ENCODE measurements around the gene SNORC. TPM values are rescaled to one million over a fixed set of nuclear protein-coding genes. Genes with fewer than 3 reads are reported as not detected.

The SNORC gene
- total RNA-seq, 2 donors from 2014 or later, result 1.3 to 3.6 TPM

GRCh38 chr2:232860593-232861241, 9.3 kb upstream of the SNORC start:
- DNase-seq (ENCODE audit: low spot score in 2 of 2) (no peak), ATAC-seq (no peak)
- Mint-ChIP-seq H3K9me3 (no peaks in the 10 kb centered on the region), H3K27ac (no peak overlapping the region), H3K36me3 (peaks cover 5 to 9% of the 10 kb centered on the region in 2 donors)

DNA sequence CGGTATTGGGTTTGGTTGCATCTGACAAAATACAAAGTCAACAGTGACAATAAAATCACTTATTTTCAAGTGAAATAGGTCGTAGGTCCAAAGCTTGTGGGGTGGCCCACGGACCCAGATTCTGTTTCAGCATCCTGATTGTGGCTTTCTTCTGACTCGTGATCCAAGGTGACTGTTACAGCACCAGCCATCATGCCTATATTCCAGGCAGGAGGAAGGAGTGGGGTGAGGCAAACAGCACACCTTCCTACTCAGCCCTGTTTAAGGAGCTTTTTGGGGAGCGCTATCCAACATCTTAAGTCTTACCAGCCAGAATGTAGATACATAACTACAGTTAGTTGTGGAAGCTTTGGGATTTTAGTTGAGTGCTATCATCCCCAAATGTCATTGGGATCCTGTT, 8.7 kb upstream of the SNORC start:
- ATAC-seq (no peak), DNase-seq (ENCODE audit: low spot score in 2 of 2) (no peak)
- Mint-ChIP-seq H3K36me3 (peaks cover 5 to 9% of the 10 kb centered on the region in 2 donors), H3K9me3 (no peaks in the 10 kb centered on the region), H3K27ac (no peak overlapping the region)

DNA sequence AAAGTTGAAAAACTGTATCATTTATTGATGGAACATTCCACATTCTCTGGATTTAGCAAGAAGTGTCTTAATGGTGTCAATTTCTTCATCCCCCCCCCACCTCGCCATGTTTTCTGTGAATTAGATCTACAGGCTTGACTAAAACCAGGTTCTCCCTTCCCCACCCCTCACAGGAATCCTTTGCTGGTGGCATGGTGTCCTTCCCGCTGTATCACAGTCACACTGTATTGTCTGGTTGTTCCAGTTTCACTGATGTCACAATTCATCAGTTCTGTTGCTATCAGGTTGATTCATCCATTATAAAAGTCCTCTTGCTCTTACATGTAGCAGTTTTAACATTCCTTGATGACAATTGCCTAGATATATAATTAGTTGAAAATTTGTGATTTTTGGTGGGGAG, 6.1 kb upstream of the SNORC start:
- no peak for DNase-seq (ENCODE audit: low spot score in 2 of 2)
- no peak for ATAC-seq
- H3K9me3 Mint-ChIP-seq, result no peaks in the 10 kb centered on the region

GRCh38 chr2:232865165-232865564, 4.9 kb upstream of the SNORC start:
- no peak overlapping the region for H3K27ac Mint-ChIP-seq
- no peak for DNase-seq (ENCODE audit: low spot score in 2 of 2)
- no peak for ATAC-seq
- H3K9me3 Mint-ChIP-seq, result no peaks in the 10 kb centered on the region
- H3K36me3 Mint-ChIP-seq, result no peaks in the 10 kb centered on the region

More for the DNA sequence above, 6.1 kb upstream of the SNORC start:
- H3K36me3 Mint-ChIP-seq, result no peaks in the 10 kb centered on the region
- H3K27ac Mint-ChIP-seq, result no peak overlapping the region

DNA sequence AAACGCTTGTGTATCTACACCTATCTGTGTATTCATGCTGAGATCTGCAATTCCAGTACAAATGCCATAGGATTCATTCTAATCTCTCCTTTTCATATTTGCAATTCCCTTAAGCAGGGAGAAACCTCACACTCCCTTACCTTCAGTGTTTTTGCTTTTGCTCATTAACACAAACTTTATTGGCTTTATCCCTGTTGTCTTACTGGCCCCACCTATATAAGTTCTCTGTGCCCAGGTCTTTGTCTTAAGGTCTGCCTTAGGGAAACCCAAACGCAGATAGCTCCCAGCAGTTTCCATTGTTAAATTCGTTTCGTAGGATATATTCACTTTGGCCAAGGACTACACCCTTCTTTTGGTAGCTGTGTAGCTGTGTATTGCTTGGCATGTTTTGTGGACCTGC, 4.0 kb upstream of the SNORC start:
- Mint-ChIP-seq H3K27ac (no peak overlapping the region), H3K9me3 (no peaks in the 10 kb centered on the region), H3K36me3 (no peaks in the 10 kb centered on the region)
- DNase-seq (ENCODE audit: low spot score in 2 of 2), result no peak
- ATAC-seq, result no peak

DNA sequence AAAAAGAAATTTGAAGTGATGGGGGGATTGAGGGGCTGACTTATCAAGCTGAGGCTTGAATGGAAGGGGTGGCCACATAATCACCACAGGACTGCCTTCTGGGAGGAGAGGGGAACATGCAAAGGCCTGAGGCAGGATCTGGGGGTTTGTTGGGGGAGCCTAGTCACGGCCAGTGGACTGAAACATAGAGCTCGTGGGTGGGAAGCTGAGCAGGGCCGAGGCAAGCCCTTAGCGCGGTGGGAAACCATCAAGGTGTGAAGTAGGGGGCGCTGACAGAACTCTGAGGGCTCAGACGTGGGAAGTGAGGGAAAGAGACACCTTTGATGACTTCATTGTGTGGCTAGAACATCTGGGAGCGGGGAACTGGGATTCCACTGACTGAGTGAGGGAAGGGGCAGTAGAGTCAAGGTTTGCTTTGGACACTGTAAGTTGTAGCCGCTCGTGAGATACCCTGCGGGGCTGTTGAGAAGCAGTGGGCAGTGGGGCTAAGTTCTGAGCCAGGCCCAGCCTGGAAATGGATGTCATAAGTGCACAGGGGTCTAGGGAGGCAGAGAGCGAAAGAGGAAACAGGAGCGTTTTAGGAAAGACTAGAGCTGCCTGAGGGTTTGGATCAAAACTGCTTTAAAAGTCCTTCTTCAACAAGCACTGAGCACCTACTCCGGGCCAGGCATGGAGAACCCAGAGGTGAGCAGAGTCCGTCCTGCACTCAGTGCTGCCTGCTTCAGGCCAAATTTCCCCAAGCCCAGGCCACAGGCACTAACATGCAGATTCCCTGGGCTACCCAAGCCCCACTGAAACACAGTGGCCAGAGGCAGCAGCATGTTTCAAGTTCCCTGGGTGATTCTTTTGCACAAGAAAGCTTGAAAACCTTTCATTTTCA, 686 bp upstream of the SNORC start:
- no peaks in the 10 kb centered on the region for H3K36me3 Mint-ChIP-seq
- no peaks in the 10 kb centered on the region for H3K9me3 Mint-ChIP-seq
- no peak for DNase-seq (ENCODE audit: low spot score in 2 of 2)
- no peak for ATAC-seq
- no peak overlapping the region for H3K27ac Mint-ChIP-seq

- no peak for ATAC-seq
These were observed 805 bp downstream of the SNORC start for GRCh38 chr2:232870766-232871371.

GRCh38 chr2:232871418-232871834, 1.4 kb downstream of the SNORC start:
- Mint-ChIP-seq H3K27ac (no peak overlapping the region), H3K36me3 (no peaks in the 10 kb centered on the region), H3K9me3 (no peaks in the 10 kb centered on the region)
- DNase-seq (ENCODE audit: low spot score in 2 of 2) (no peak), ATAC-seq (no peak)

More at GRCh38 chr2:232870766-232871371, 805 bp downstream of the SNORC start:
- H3K9me3 Mint-ChIP-seq, result no peaks in the 10 kb centered on the region
- H3K36me3 Mint-ChIP-seq, result no peaks in the 10 kb centered on the region
- peak overlapping the region in 1 of 2 donors; percentile 70 for H3K27ac Mint-ChIP-seq
- DNase-seq (ENCODE audit: low spot score in 2 of 2), result no peak

DNA sequence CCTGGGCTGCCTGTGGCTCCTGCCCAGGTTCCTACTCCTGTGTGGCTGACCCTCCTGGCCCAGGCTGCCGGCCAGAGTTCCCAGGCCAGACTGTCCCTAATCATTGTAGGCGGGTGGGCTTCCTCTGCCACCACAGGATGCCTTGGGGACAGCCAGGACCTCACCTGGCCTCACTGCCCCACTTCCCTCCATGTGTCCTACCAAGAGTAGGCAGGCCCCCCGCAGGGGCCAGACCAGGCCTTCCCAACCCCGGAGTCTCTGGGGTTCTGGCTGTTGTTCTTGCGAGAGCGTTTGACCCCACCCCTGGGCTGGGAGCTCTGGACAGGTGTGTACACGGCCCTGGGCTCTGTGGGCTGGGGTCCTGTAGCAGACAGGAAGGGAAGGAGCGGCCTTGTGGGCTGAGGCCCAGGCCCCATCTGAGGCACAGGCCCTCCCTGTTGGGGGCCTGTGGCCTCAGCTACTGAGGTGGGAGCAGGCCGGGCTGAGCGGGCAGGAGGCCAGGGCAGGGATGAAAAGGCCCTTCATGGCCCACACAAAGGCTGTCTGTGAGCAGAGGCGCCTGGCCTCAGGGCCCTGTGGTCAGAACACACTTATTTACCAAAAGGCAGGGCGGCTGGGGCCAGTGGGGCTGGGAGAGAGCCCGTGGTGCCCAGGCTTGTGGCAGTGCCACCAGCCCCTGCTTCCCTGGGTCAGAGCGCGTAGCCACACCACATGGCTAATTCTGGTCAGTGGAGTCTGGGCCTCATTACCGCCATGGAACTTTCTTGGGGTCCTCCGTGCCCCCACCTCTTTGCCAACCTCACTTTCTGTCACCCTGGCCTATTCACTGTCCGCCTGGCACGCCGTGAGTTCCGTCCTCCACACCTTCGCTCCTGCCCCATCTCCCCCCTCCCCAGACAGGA, 2.0 kb downstream of the SNORC start:
- ATAC-seq (no peak), DNase-seq (ENCODE audit: low spot score in 2 of 2) (no peak)
- H3K9me3 Mint-ChIP-seq, result no peaks in the 10 kb centered on the region
- H3K27ac Mint-ChIP-seq, result no peak overlapping the region
- H3K36me3 Mint-ChIP-seq, result no peaks in the 10 kb centered on the region

- Mint-ChIP-seq H3K36me3 (no peaks in the 10 kb centered on the region), H3K9me3 (no peaks in the 10 kb centered on the region), H3K27ac (no peak overlapping the region)
- DNase-seq (ENCODE audit: low spot score in 2 of 2) (no peak), ATAC-seq (no peak)
These were observed 2.8 kb downstream of the SNORC start for GRCh38 chr2:232872826-232873225.

DNA sequence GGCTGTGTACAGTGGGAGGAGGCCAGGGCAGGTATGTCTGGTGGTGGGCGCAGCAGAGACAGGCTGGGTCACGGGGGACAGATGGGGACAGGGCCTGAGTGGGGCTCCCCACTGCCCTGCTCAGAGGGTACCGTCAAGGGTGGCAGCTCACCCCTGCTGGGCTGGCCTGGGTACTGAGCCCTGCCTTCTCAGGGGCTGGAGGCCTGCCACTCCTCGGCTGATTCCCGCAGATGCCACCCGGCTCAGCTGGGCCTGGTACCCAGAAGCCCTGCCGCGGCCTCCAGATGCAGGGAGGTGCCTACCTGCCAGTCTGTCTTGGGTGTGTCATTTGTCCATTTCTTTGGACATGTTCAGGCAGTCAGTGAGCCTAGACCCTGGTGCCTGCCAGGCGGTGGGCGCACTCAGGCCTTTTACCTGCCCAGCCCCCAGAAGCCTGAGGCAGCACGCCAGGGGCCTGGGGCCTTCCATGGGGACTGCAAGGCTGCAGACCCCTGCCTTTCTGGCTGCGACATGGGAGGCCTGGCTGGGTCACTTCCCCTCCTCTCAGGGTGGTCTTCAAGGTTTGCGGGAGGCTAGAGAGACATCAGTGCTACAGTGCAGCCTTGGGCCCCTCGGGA, 3.3 kb downstream of the SNORC start:
- Mint-ChIP-seq H3K27ac (no peak overlapping the region), H3K36me3 (no peaks in the 10 kb centered on the region), H3K9me3 (no peaks in the 10 kb centered on the region)
- no peak for DNase-seq (ENCODE audit: low spot score in 2 of 2)
- ATAC-seq, result no peak

GRCh38 chr2:232873909-232874641, 4.0 kb downstream of the SNORC start:
- DNase-seq (ENCODE audit: low spot score in 2 of 2), result no peak
- no peak overlapping the region for H3K27ac Mint-ChIP-seq
- no peak for ATAC-seq
- no peaks in the 10 kb centered on the region for H3K9me3 Mint-ChIP-seq
- H3K36me3 Mint-ChIP-seq, result no peaks in the 10 kb centered on the region

DNA sequence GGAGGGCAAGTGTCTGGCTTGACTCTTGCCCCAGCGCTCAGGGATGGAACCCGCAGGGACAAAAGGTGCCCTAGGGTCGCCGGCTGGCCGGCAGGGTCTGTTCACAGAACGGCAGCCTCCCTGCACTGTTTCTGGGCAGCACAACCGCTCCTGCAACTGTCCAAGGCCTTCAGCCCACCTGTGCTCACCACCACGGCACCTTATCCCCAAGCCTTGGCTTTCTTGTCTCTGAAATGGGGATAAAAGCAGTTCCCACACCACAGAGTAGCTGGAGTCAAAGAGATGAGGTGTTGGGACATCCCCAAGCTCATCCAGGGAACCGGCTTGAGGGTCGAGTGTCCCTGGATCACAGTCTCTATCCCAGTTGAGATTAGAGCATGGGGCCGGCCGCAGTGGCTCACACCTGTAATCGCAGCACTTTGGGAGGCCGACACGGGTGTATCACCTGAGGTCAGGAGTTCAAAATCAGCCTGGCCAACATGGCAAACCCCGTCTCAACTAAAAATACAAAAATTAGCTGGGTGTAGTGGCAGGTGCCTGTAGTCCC, 4.7 kb downstream of the SNORC start:
- ATAC-seq, result no peak
- no peaks in the 10 kb centered on the region for H3K36me3 Mint-ChIP-seq
- no peak for DNase-seq (ENCODE audit: low spot score in 2 of 2)
- no peak overlapping the region for H3K27ac Mint-ChIP-seq
- no peaks in the 10 kb centered on the region for H3K9me3 Mint-ChIP-seq

DNA sequence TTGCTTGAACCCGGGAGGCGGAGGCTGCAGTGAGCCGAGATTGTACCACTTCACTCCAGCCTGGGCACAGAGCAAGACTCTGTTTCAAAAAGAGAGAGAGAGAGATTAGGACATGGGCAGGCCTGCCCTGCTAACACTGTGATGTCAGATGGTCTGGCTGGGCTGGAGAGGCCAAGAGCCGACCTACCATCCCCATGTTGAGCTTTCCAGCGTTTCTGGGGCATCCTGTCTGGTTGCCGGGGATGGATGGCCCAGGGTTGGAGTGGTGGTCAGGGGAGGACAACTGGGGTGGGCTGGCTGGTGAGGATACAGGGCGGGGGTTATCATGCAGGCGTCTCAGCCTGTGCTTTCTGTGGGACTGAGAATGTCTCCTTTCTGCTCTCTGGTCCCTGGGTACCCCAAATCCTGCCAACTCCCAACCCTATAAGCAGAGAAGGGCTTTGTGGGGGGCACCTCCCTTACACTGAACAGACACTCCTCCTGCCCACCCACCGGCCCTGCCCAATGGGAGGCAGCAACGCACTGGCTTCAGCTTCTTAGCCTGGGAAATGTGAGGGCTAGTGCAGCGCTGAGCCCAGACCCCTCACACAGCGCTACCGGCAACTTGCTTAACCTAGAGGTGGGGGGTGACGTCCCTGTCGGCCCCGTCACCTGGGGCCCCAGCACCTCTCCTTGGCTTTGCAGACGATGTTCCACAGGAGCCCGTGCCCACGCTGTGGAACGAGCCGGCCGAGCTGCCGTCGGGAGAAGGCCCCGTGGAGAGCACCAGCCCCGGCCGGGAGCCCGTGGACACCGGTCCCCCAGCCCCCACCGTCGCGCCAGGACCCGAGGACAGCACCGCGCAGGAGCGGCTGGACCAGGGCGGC, 5.4 kb downstream of the SNORC start:
- ATAC-seq (peak in 1 of 2 donors; percentile 1), DNase-seq (ENCODE audit: low spot score in 2 of 2) (no peak)
- Mint-ChIP-seq H3K9me3 (no peaks in the 10 kb centered on the region), H3K27ac (peak overlapping the region in 1 of 2 donors; percentile 65), H3K36me3 (no peaks in the 10 kb centered on the region)
